ENCODE measurements around the gene GBF1.
A peak's percentile ranks its signal among the peaks of the same experiment; 100 is the strongest.

The GBF1 gene

DNA sequence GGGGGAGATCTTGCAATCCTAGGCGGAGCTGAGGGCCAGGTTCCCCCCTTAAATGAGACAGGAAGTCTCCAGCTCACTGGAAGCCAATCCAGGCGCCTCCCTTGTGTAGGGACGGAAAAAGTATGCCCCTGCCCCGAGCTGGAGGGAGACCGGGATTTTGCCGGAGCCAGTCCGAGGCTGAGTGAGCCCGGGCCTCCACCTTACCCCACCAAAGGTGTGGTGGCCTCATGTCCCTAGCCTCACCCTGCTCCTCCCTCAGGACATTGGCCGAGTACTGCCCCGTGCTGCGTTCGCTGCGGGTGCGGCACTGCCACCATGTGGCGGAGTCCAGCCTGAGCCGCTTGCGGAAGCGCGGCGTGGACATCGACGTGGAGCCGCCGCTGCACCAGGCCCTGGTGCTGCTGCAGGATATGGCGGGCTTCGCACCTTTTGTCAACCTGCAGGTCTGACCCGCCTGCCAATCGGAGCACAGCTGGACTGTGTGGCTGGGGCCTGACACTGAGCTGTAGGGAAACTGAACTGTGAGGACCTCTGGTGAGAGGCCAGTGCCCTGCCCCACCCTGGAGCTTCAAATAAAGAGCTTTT, 177.3 kb downstream of the GBF1 start:
- DNase-seq (ENCODE audit: low spot score): peak; percentile 88

DNA sequence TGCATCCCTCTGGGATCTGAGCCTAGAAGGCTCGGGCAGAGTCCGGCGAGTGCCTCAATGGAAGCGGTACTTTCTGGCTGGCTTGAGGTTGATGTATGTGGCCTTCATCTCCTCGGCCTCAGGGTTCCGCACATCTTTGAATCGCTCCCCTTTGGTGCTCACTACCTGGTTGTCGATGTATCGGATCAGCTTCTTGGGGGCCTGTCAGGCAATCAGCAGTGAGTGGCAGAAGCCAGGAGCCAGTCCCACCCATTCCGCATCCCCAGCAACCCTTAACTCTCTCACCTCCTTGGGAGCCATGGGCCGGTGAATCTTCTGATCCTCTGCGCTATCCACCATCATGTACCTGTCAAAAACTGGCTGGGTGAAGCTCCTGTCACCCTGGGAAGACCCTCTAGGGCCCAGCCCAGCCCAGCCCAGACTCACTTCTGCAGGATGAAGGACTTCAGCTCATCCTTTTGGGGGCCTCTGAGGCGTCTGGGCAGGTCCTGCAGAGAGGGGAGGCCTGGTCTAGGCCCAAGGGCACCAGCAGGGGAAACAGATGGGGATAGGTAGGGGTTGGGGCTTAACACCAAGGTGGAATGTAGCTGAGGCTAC, 178.1 kb downstream of the GBF1 start:
- DNase-seq (ENCODE audit: low spot score): no peak

DNA sequence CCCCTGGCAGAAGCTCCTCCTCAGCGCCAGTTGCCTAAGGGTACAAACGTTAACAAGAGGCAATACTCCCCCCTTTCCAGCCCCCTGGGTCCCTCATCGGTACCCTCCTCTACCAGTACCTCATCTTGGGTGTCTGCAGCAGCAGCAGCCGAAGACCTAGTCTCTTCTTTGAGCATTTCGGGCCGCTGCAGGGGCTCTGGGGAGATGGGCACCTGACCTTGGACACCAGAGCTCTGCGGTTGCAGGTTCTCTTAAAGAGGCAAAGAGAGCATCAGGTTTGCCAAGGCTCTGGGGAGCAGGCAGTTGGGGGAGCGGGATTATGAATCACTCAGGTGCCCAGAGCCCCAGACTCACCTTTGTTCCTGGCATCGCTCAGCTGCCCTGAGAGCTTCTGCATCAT, 178.8 kb downstream of the GBF1 start:
- no peak for DNase-seq (ENCODE audit: low spot score)

DNA sequence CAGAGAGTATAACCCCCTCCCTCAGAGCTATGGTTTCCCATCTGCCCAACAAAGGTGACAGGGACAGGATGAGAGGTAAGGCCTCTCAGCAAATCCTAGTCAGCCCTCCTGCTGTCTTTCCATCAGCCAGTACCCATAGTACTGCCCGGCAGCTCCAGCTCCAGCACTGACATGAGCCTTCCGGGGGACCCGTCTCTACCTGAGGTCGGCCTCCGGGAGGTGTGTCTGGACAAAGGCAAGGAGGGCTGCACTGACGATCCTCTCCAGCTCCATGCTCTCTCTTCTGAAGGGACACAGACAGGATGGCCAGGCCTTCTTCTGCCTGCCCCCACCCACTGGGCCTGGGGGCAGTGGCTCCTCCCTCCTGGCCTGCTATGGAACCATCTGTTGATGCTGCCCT, 179.6 kb downstream of the GBF1 start:
- DNase-seq (ENCODE audit: low spot score): no peak

DNA sequence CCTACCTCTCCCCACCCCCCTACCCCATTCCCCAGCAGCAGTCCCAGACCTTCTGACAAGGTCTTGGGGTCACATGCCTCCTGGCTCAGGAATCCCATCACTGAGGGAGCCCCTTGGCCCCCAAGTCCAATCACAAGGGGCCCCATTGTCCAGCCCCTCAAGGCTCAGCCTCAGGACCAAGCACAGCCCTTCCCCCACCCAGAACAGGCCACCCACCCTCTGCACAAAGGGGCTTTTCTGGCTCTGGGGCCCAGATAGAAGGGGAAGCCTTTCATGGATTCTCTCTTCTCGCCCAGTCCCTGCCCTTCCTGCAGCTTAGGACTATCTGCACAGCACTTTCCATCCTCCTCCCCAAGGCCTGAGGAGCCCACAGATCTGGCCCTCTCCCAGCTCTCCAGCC, 180.1 kb downstream of the GBF1 start:
- DNase-seq (ENCODE audit: low spot score): no peak

DNA sequence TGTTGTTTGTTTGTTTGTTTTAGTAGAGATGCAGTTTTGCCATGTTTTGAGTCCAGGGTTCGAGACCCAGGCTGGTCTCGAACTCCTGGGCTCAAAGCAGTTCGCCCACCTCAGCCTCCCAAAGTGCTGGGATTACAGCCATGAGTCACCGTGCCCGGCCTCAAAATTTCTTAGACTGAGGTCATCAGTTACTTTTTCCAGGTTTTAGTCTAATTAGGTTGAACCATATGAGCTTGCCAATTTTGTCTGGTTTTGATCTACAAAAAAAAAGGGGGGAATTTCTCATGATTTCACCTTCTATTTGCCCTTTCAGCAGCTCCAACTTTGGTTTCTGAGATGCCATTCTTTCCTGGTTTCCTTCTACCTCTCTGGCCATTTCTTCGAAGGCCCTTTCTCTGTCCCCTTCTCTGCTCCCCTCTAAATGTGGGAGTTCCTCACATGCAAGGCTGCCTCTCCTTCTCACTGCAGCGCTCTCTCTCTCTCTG, 181.5 kb downstream of the GBF1 start:
- no peak for DNase-seq (ENCODE audit: low spot score)

DNA sequence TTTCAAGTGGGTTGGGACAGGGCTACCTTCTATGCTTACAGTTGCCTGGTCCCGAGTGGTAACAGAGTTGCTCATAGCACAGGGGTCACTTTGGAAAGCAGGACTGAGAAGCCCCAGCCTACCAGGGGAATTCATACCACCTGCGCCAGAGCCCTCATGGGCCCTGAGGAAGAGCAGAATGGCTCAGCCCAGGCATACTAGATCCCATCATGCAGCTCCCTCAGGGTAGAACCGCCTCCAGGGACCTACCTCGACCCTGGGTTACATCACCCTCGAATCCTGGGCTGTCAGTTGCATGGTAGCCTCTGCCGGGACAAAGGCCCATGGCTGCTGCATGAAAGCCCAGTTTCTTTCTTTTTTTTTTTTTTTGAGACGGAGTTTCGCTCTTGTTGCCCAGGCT, 184.1 kb downstream of the GBF1 start:
- no peak for DNase-seq (ENCODE audit: low spot score)

DNA sequence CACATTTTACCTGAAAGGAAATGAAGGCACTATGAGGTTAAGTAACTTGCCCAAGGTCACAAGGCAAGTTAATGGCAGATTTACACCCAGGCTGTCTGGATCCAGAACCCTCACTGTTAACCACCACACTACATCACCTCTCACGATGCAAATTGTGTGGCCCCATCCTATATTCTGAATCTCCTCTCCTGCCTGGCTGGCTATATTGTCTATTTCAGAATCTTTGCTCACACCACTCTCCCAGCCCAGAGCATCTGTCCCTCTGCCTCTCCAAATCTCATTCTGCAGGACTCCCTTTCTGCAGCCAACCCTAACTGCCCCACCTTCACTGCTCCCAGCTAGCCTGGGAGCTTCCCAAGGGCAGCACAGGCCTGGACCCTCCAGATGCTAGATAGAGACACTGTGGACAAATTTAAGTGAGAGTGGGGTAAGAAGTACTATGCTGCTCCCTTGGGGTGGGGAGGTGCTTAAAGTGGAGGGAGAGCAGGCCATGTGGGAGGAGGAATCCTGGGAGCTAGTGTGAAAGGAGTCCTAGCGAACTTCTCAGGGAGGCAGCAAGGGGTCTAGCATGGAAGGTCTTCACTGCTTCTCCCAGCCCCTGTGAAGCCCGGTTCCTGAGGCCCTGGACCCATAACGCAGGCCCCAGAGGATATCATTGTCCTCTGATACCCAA, 186.3 kb downstream of the GBF1 start:
- peak; percentile 72 for DNase-seq (ENCODE audit: low spot score)
